K562 (cell line): ENCODE data around the gene CNOT1. TPM values are rescaled to one million over a fixed set of nuclear protein-coding genes. Genes with fewer than 3 reads are reported as not detected.

ENCODE experiments used
- CBX1 ChIP-seq: sonication (generic); IDR thresholded peaks from 2 replicates; pipeline ENCODE4 v1.6.1; 2016; ENCODE audit warnings: antibody characterized with exemption, low read depth, mild to moderate bottlenecking
- FOXA3 ChIP-seq, 2 experiments: fragments of 450-650 bp in 1 of 2; sonication (generic) in 1 of 2; formaldehyde crosslinking; IDR thresholded peaks in 1 of 2; conservative IDR thresholded peaks in 1 of 2; 2 replicates each; pipeline versions ENCODE4 v1.4.0 to v1.8.0; 2020 to 2022; ENCODE audit warnings: mild to moderate bottlenecking in 2 of 2, missing genetic modification reagents in 1 of 2
- HIVEP1 ChIP-seq: fragments of 250-450 bp; sonication (Bioruptor Pico); IDR thresholded peaks from 2 replicates; pipeline ENCODE4 v1.4.0; 2020; ENCODE audit warnings: mild to moderate bottlenecking
- MYBL2 ChIP-seq, 2 experiments: fragments of 450-650 bp in 1 of 2; sonication (generic) in 1 of 2; formaldehyde crosslinking in 1 of 2; IDR thresholded peaks; 2 replicates each; pipeline versions ENCODE4 v1.6.1 to v1.8.1; 2017 to 2022; ENCODE audit warnings: borderline replicate concordance in 1 of 2, inconsistent platforms in 1 of 2, low read depth in 1 of 2, mild to moderate bottlenecking in 1 of 2, missing genetic modification reagents in 1 of 2, moderate library complexity in 1 of 2
- RHOXF2B ChIP-seq: fragments of 250-450 bp; sonication (Bioruptor Pico); conservative IDR thresholded peaks from 2 replicates; pipeline ENCODE4 v1.5.1; 2021
- ZNF592 ChIP-seq: fragments of 450-650 bp; IDR thresholded peaks from 2 replicates; pipeline ENCODE4 v1.6.1; 2017; ENCODE audit warnings: antibody characterized with exemption, mild to moderate bottlenecking
- polyA plus RNA-seq, 8 experiments: library from polyadenylated mRNA; depleted of rRNA in 4 of 8; stranded (reverse) in 5 of 8; unstranded in 3 of 8; fragments of >200 nt; fragmentation: Nextera tagmentation in 2 of 8; fragmentation: Illumina TruSeq in 1 of 8; extraction: Ambion mirVana in 2 of 8; extraction: Trizol in 1 of 8; gene quantifications; 2 replicates each; pipeline versions ENCODE4 v1.2.1 to v1.2.3, GENCODE V29; 2011 to 2014; ENCODE audit warnings: inconsistent platforms in 1 of 8, missing spikeins in 1 of 8
- total RNA-seq, 7 experiments: library from RNA; depleted of rRNA in 6 of 7; stranded (reverse); fragments of >200 nt in 6 of 7; fragmentation: Illumina TruSeq in 2 of 7; extraction: Trizol in 2 of 7; gene quantifications; 2 replicates each; pipeline versions ENCODE4 v1.2.1 to v1.2.3, GENCODE V29; 2011 to 2021; ENCODE audit warnings: low replicate concordance in 1 of 7
- TF ChIP-seq, protein P1 (sequence below): fragments of 200-800 bp; sonication (Bioruptor generic); IDR thresholded peaks from 2 replicates; pipeline ENCODE4 v1.6.1; 2016; ENCODE audit warnings: missing genetic modification characterization, missing compliant biosample characterization
- TF ChIP-seq, protein P2 (sequence below), 2 experiments: fragments of 450-650 bp; conservative IDR thresholded peaks; 2 replicates each; pipeline ENCODE4 v1.6.1; 2017; ENCODE audit warnings: mild to moderate bottlenecking in 2 of 2, moderate library complexity in 2 of 2

CNOT1 gene
- total and polyA plus RNA-seq, 9 of the 15 experiments (the other 6 are each of a cell fraction or from before 2014, with no cell fraction given), result 110 to 270 (median 220) TPM

DNA sequence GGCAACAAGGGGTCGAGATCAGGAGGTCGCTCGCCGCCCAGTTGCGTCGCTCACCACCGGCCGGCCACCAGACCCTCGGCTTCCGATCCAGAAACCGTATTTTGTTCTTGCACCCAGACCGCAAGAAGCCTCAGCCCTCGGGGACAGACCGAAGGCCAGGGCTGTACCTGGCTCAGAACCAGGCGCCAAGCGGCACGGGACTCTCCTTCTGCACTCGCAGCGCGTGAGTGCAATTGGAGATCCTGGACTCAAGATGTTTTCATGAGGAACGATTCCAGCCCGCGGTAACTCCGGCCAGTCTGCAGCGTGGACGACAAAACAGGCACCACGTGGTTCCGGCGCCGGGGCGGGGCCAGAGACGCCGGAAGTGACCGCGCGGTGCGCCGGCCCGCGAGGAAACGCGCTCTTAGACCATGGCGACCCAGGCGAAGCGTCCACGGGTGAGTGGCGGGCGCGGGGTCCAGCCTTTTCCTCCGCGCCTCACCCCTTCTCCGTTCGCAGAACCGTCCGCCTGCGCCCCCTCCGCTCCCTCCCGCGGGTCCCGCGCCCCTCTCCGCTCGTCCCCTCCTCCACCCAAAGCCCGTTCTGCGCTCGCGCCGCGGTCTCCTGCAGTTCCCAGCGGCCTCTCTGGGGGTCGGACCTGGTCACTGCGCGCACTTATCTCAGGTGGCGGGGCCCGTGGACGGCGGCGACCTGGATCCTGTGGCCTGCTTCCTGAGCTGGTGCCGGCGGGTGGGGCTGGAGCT is 114.3 kb downstream of the CNOT1 start, which contains the start of gene SETD6 (continued):
- no peak for TF ChIP-seq MYBL2 (IDR thresholded peaks at IDR 0.05; ENCODE audit: low read depth)
- no peak for TF ChIP-seq MYBL2 (CRISPR knock-in tag; IDR thresholded peaks at IDR 0.05; ENCODE audit: borderline replicate concordance)
- no peak for TF ChIP-seq FOXA3 (CRISPR knock-in tag; conservative IDR thresholded peaks at IDR 0.05 in 1 of 2, IDR thresholded peaks at IDR 0.05 in 1 of 2)
- no peak for TF ChIP-seq RHOXF2B (CRISPR knock-in tag)
- TF ChIP-seq, protein P1, sequence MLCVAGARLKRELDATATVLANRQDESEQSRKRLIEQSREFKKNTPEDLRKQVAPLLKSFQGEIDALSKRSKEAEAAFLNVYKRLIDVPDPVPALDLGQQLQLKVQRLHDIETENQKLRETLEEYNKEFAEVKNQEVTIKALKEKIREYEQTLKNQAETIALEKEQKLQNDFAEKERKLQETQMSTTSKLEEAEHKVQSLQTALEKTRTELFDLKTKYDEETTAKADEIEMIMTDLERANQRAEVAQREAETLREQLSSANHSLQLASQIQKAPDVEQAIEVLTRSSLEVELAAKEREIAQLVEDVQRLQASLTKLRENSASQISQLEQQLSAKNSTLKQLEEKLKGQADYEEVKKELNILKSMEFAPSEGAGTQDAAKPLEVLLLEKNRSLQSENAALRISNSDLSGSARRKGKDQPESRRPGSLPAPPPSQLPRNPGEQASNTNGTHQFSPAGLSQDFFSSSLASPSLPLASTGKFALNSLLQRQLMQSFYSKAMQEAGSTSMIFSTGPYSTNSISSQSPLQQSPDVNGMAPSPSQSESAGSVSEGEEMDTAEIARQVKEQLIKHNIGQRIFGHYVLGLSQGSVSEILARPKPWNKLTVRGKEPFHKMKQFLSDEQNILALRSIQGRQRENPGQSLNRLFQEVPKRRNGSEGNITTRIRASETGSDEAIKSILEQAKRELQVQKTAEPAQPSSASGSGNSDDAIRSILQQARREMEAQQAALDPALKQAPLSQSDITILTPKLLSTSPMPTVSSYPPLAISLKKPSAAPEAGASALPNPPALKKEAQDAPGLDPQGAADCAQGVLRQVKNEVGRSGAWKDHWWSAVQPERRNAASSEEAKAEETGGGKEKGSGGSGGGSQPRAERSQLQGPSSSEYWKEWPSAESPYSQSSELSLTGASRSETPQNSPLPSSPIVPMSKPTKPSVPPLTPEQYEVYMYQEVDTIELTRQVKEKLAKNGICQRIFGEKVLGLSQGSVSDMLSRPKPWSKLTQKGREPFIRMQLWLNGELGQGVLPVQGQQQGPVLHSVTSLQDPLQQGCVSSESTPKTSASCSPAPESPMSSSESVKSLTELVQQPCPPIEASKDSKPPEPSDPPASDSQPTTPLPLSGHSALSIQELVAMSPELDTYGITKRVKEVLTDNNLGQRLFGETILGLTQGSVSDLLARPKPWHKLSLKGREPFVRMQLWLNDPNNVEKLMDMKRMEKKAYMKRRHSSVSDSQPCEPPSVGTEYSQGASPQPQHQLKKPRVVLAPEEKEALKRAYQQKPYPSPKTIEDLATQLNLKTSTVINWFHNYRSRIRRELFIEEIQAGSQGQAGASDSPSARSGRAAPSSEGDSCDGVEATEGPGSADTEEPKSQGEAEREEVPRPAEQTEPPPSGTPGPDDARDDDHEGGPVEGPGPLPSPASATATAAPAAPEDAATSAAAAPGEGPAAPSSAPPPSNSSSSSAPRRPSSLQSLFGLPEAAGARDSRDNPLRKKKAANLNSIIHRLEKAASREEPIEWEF (CRISPR knock-in tag), result no peak
- TF ChIP-seq ZNF592, result peak; percentile 57
- TF ChIP-seq HIVEP1 (CRISPR knock-in tag), result no peak
- no peak for TF ChIP-seq CBX1
- TF ChIP-seq, protein P2, sequence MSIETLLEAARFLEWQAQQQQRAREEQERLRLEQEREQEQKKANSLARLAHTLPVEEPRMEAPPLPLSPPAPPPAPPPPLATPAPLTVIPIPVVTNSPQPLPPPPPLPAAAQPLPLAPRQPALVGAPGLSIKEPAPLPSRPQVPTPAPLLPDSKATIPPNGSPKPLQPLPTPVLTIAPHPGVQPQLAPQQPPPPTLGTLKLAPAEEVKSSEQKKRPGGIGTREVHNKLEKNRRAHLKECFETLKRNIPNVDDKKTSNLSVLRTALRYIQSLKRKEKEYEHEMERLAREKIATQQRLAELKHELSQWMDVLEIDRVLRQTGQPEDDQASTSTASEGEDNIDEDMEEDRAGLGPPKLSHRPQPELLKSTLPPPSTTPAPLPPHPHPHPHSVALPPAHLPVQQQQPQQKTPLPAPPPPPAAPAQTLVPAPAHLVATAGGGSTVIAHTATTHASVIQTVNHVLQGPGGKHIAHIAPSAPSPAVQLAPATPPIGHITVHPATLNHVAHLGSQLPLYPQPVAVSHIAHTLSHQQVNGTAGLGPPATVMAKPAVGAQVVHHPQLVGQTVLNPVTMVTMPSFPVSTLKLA (conservative IDR thresholded peaks at IDR 0.05), result peak; percentile 100
